Measurements from ENCODE around the gene LRFN2.

Gene LRFN2

DNA sequence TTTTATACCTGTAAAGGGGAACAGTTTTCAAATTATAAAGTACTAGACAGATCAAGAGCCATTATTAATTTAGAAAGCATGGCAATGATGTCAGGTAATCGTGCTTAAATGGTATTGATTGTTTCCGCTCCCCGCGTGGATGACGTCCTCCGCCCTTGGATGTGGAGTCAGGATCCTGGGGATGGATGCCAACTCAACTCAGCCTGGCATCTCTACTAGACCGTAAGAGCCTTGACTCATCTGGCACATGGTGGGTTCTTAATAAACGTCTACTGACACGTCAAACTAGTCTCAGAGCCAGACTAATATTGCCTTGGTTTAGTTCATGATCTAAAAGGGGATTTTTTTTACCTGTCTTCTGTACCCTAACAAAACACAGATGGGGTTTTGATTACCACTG lies 80.2 kb downstream of the LRFN2 start:
- no peaks in the 10 kb centered on the region for H3K9me3 Mint-ChIP-seq
- H3K4me3 Mint-ChIP-seq, result no peak overlapping the region
- ATAC-seq (ENCODE audit: low read depth), result no peak
- H3K4me1 Mint-ChIP-seq, result peaks cover 2% of the 10 kb centered on the region
- no peaks in the 10 kb centered on the region for H3K36me3 Mint-ChIP-seq
- H3K27ac Mint-ChIP-seq, result no peak overlapping the region
- H3K27me3 Mint-ChIP-seq, result peaks cover 9% of the 10 kb centered on the region
- DNase-seq (ENCODE audit: low spot score in 2 of 2), result no peak

DNA sequence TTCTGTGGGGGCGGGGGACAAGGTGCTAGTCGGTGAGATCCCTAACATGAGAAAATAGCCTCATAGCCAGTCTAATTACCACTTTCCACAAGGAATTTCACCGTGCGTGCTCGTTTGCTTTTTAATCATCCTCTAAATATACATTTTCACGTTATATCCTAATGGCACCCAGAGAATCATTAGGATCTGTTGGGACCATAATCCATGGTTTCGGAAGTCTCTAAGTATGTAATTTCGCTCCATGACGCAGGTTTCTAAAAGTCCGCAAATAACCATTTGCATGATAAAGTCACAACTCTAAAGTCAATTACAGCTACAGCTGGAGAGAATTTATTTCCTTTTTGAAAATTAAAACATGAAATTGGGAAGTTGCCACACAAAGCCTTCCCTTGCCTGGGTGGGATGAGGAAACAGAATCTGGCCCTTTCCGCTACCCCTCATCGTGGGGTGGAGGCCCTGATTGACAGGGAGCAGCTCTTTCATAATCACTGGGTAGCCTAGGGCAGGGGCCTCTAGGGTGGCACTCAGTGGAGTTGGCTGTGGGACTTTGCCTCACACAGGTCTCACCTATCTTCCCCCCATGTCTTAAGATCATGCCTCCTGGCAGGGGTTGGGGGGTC lies 81.9 kb downstream of the LRFN2 start:
- Mint-ChIP-seq H3K9me3 (no peaks in the 10 kb centered on the region), H3K27ac (no peak overlapping the region), H3K27me3 (peaks cover 9% of the 10 kb centered on the region), H3K36me3 (no peaks in the 10 kb centered on the region), H3K4me1 (peaks cover under 1% of the 10 kb centered on the region), H3K4me3 (no peak overlapping the region)
- DNase-seq (ENCODE audit: low spot score in 2 of 2) (no peak), ATAC-seq (ENCODE audit: low read depth) (no peak)

DNA sequence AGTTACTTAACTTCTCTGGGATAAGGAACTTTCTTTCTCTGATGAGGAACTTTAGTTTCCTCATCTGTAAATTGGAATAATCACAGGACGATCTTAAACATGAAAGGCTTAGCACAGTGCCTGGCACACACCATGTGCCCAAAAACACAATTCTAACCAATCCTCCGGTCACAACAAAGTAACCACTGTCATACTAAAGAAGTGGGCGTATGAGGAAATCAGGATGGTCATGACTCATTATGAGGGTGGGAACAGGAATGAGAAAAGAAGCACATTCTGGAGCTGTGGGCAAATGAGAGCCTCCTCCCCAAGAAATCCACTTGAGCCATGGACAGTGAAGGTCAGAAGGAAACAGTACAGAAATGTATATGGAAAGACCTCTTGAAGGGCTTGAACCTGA lies 82.9 kb downstream of the LRFN2 start:
- H3K4me3 Mint-ChIP-seq, result no peak overlapping the region
- DNase-seq (ENCODE audit: low spot score in 2 of 2) (no peak), ATAC-seq (ENCODE audit: low read depth) (no peak)
- H3K9me3 Mint-ChIP-seq, result no peaks in the 10 kb centered on the region
- H3K27me3 Mint-ChIP-seq, result peaks cover 2% of the 10 kb centered on the region
- no peak overlapping the region for H3K27ac Mint-ChIP-seq
- H3K36me3 Mint-ChIP-seq, result no peaks in the 10 kb centered on the region
- no peaks in the 10 kb centered on the region for H3K4me1 Mint-ChIP-seq

DNA sequence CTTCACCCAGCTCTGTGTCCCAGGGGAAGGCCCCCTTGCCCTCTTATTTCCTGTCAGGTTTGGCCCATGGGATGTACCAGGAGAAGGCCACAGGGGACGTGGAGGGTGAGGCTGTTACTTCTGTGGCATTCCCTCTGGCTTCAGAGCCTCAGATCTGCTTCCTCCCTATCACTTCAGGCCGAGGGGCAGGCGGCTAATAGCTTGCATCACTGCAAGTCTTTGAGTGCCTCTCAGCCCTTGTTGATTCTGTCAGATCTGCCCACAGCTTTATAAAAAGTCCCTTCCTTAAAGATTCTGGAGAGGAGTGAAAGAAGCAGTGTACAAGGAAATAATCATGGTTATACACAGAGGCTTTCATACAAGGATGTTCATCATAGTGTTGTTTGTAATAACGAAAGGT lies 86.9 kb downstream of the LRFN2 start:
- H3K36me3 Mint-ChIP-seq, result no peaks in the 10 kb centered on the region
- DNase-seq (ENCODE audit: low spot score in 2 of 2) (no peak), ATAC-seq (ENCODE audit: low read depth) (no peak)
- H3K4me3 Mint-ChIP-seq, result no peak overlapping the region
- H3K4me1 Mint-ChIP-seq, result no peaks in the 10 kb centered on the region
- peaks cover 6% of the 10 kb centered on the region for H3K27me3 Mint-ChIP-seq
- no peaks in the 10 kb centered on the region for H3K9me3 Mint-ChIP-seq
- H3K27ac Mint-ChIP-seq, result no peak overlapping the region

DNA sequence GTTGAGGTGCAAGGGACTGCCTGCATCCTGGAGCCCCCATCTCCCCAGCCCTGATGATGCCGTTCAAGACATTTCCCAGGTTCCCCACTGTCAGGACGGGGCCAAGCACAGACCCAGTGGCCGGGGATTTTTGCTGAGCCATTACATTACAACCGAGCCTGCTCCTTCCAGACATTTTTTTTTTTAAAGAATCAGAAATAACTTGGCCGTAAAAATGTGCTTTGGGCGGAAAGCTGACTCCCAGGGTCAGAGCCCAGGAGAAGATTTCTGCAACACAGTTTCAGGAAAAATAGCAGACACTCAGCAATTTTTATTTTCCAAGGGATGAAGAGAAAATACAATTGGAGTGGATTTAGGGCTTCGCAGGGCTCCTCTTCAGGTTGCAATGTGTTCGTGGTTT lies 87.9 kb downstream of the LRFN2 start:
- H3K27ac Mint-ChIP-seq, result no peak overlapping the region
- H3K4me1 Mint-ChIP-seq, result no peaks in the 10 kb centered on the region
- no peaks in the 10 kb centered on the region for H3K36me3 Mint-ChIP-seq
- peaks cover 6% of the 10 kb centered on the region for H3K27me3 Mint-ChIP-seq
- ATAC-seq (ENCODE audit: low read depth), result no peak
- no peak overlapping the region for H3K4me3 Mint-ChIP-seq
- H3K9me3 Mint-ChIP-seq, result no peaks in the 10 kb centered on the region
- no peak for DNase-seq (ENCODE audit: low spot score in 2 of 2)

DNA sequence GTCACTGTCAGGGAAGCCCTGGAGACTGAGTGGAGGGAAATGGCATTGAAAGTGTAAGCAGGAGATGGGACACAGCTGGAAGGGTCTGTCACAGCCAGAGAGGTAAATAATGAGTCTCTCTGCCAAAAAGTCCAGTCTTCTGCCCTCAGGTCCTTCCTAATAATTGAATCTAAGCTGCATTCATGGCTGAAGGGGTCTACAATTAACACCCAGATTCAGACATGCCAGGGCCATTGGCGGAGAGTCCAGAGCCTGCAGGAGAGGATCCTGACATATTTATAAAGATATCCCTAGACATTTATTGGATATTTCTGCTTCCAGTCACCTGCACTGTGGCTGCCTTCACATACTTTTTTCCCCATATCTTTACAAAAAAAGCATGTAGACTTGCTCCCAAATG lies 89.0 kb downstream of the LRFN2 start:
- Mint-ChIP-seq H3K27me3 (peaks cover 6% of the 10 kb centered on the region), H3K4me1 (no peaks in the 10 kb centered on the region), H3K4me3 (no peak overlapping the region), H3K27ac (no peak overlapping the region), H3K9me3 (no peaks in the 10 kb centered on the region), H3K36me3 (no peaks in the 10 kb centered on the region)
- ATAC-seq (ENCODE audit: low read depth) (no peak), DNase-seq (ENCODE audit: low spot score in 2 of 2) (no peak)

DNA sequence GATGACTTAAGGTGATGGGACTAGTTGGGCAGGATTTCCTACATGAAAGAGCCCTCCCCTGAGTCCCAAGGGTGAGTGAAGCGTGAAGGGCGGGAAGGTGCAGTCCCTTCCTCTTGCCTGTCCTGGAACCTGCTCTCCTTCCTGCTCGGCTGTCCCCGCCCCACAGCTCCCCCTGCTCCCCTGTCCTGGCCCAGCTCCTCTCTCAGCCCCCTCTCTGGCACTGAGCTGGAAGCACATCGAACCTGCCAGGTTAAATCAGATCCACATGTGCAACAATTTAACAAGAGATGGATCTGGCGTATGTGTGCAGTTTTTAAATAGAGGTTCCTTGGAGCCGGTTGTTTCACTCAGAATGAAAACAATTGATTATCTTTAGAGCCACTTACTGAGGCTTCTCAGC lies 95.0 kb downstream of the LRFN2 start:
- no peak for DNase-seq (ENCODE audit: low spot score in 2 of 2)
- Mint-ChIP-seq H3K4me1 (no peaks in the 10 kb centered on the region), H3K27ac (no peak overlapping the region), H3K36me3 (no peaks in the 10 kb centered on the region), H3K27me3 (peaks cover 4% of the 10 kb centered on the region), H3K9me3 (no peaks in the 10 kb centered on the region), H3K4me3 (no peak overlapping the region)
- ATAC-seq (ENCODE audit: low read depth), result no peak

DNA sequence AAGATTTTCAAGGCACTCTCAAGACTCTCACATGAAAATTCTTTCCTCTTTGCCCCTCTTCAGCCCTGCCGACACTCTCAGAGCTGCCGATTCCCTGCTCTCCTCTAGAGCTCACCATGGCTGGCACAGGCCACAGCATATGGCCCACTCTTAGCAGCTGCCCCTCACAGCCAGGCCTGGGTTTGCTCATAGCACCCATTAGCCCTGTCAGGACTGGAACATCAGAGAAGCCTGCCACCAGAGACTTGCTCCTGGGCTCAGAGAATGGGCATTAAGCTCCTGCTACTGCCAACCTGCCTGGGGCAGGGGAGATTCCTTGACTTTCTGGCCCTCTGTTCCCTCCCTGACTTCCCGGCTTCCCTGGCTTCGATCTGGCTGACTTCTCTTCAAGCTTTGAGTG lies 96.7 kb downstream of the LRFN2 start:
- ATAC-seq (ENCODE audit: low read depth) (no peak), DNase-seq (ENCODE audit: low spot score in 2 of 2) (no peak)
- Mint-ChIP-seq H3K36me3 (no peaks in the 10 kb centered on the region), H3K27me3 (peaks cover 6% of the 10 kb centered on the region), H3K9me3 (no peaks in the 10 kb centered on the region), H3K4me1 (no peaks in the 10 kb centered on the region), H3K4me3 (no peak overlapping the region), H3K27ac (no peak overlapping the region)

DNA sequence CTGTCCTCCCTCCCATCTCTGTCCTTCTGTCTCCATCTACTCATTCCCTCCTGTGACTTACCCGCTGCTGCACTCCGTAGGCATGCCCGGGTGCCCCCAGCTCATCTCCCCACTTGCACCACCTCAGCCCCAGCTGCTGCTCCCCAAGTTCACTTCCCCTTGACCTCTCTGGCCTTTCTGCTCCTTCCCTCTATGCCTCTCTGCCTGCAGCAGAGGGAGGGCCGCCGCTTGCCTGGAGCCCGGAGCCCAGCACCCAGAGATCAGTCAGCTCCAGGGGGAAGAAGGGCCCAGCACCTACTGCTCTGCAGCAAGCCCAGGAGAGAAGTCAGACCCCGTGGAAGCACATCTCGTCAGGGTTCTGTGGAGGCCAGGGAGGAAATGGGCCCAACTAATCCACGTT lies 97.4 kb downstream of the LRFN2 start:
- Mint-ChIP-seq H3K27ac (no peak overlapping the region), H3K27me3 (peaks cover 6% of the 10 kb centered on the region), H3K36me3 (no peaks in the 10 kb centered on the region), H3K9me3 (no peaks in the 10 kb centered on the region), H3K4me1 (no peaks in the 10 kb centered on the region), H3K4me3 (no peak overlapping the region)
- DNase-seq (ENCODE audit: low spot score in 2 of 2) (no peak), ATAC-seq (ENCODE audit: low read depth) (no peak)

DNA sequence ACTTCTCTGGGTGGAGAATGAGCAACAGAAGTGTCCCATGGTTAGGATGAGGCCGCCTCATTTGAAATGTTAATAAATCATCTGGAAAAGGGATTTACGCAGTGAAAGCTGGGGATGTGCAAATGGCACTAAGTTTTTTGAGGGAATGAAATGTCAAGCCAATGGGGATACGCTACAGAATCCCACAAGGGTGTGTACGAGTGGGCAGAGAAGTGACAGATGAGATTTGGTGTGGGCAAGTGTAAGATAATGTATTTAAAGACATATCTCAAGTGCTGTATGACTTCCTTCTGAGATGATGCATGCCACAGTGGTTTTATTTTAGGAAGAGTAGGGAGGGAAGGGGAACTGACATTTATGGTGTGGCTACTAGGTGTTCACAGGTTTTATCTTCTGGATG lies 100.6 kb downstream of the LRFN2 start:
- Mint-ChIP-seq H3K9me3 (no peaks in the 10 kb centered on the region), H3K27me3 (peaks cover 10% of the 10 kb centered on the region), H3K4me1 (no peaks in the 10 kb centered on the region), H3K4me3 (no peak overlapping the region), H3K27ac (no peak overlapping the region), H3K36me3 (no peaks in the 10 kb centered on the region)
- ATAC-seq (ENCODE audit: low read depth) (no peak), DNase-seq (ENCODE audit: low spot score in 2 of 2) (no peak)

DNA sequence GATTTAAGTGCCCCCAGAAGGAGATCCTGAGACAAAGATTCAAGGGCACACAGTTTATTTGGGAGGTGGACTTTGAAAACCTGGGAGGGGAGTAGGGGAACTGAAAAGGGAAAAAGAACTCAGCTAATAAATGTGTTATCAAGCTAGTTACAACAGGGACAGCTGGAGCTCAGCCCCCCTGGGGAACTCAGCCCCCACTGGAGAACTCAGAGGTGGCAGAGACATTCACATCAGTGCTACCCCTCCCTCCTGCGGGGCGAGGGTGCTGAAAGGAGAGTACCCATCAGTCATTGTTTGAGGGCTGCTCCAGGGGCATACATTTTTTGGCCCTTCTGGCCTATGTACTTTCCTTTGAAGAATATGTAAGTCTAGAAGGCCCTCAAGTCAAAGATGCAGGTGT lies 101.4 kb downstream of the LRFN2 start:
- Mint-ChIP-seq H3K27ac (no peak overlapping the region), H3K36me3 (no peaks in the 10 kb centered on the region), H3K4me1 (no peaks in the 10 kb centered on the region), H3K4me3 (no peak overlapping the region), H3K9me3 (no peaks in the 10 kb centered on the region), H3K27me3 (peaks cover 10% of the 10 kb centered on the region)
- ATAC-seq (ENCODE audit: low read depth) (no peak), DNase-seq (ENCODE audit: low spot score in 2 of 2) (no peak)

DNA sequence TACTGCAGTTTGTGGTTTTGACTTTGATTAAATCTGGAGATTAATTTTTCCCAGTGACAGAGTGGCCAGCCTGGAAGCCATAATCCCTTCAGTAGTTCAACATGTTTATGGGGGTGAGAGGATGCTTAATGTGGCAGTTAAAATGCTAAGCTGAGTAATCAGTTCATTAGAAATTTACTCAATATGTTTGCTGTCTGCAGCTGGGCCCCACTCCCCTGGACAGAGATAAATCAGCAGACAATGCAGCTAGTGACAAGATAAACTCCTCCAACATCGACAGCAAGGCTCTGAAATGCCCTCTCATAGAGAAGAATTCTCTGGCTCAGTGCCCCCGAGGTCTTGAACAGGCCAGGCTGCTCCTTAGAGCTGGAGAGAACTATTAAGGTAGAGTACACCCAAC lies 101.9 kb downstream of the LRFN2 start:
- Mint-ChIP-seq H3K27ac (no peak overlapping the region), H3K36me3 (no peaks in the 10 kb centered on the region), H3K4me3 (no peak overlapping the region), H3K4me1 (no peaks in the 10 kb centered on the region), H3K27me3 (peaks cover 10% of the 10 kb centered on the region), H3K9me3 (no peaks in the 10 kb centered on the region)
- DNase-seq (ENCODE audit: low spot score in 2 of 2) (no peak), ATAC-seq (ENCODE audit: low read depth) (no peak)

DNA sequence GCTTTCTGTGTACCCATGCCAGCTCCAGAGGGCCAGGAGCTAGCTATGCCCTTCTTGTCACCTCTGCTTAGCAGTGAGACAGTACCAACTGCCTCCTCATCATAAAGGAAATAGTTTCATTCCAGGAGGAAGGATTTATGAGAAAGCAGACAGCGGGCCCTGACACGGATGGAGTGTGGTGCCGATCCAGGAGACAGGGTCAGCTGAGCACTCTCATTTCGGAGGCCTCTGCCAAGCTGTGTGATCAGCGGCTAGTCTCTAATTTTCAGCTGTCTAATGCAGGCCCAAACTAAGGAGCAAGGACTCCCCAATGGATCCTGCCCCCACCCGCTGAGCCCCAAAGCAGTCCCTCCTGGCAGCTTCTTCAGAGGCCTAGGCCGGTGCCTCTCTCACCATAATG lies 103.1 kb downstream of the LRFN2 start:
- DNase-seq (ENCODE audit: low spot score in 2 of 2) (no peak), ATAC-seq (ENCODE audit: low read depth) (no peak)
- Mint-ChIP-seq H3K9me3 (no peaks in the 10 kb centered on the region), H3K4me3 (no peak overlapping the region), H3K27ac (no peak overlapping the region), H3K4me1 (no peaks in the 10 kb centered on the region), H3K36me3 (no peaks in the 10 kb centered on the region), H3K27me3 (peaks cover 12% of the 10 kb centered on the region)

DNA sequence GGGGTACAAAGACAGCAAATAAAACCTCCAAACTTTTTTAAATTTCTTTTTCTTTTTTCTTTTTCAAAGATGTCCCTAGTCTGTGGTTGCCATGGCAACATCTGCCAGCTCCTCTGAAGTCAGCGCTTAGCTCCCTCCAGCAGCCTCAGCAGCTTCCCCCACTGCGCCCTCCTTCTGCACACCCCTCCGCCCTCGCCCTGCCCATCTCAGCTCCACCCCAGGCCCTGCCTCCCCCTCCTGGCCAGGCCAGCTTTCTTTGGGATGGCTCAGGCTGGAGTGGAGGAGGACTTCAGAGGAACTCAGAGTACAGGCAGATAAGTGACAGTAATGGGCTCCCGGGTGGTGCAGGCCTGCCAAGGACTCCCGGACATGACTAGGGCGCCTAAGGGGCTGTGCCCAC lies 104.6 kb downstream of the LRFN2 start:
- DNase-seq (ENCODE audit: low spot score in 2 of 2) (no peak), ATAC-seq (ENCODE audit: low read depth) (no peak)
- Mint-ChIP-seq H3K9me3 (no peaks in the 10 kb centered on the region), H3K27me3 (peaks cover 9% of the 10 kb centered on the region), H3K4me1 (peaks cover 4% of the 10 kb centered on the region), H3K36me3 (no peaks in the 10 kb centered on the region), H3K27ac (no peak overlapping the region), H3K4me3 (no peak overlapping the region)

DNA sequence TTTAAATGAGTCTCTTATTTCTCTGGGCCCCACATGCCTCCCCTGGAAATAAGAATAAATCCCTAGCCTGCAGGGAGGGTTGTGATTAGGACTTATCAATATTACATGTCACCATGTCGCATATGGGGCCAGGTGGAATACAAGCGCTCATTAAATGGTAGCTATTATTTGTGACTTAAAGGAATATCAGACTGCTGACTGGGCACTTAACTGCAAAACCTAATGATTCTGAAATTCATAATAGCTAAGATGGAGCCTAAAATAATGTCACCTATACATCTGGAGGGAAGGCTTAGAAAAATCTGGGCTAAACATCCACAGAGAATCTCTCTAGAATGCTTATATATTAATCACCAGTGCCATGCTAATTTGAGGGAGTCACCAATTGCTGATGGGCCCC lies 106.5 kb downstream of the LRFN2 start:
- DNase-seq (ENCODE audit: low spot score in 2 of 2), result no peak
- Mint-ChIP-seq H3K4me1 (peaks cover 4% of the 10 kb centered on the region), H3K4me3 (no peak overlapping the region), H3K27ac (no peak overlapping the region), H3K27me3 (peaks cover 8% of the 10 kb centered on the region), H3K36me3 (no peaks in the 10 kb centered on the region), H3K9me3 (no peaks in the 10 kb centered on the region)
- no peak for ATAC-seq (ENCODE audit: low read depth)

Measured in memory B cell (primary cell).